K562 (cell line): ENCODE data around the gene LRRC25. TPM values are rescaled to one million over a fixed set of nuclear protein-coding genes. Genes with fewer than 3 reads are reported as not detected.

Source experiments
- ATF3 ChIP-seq, 2 experiments: fragments of 450-650 bp in 1 of 2; sonication (generic) in 1 of 2; formaldehyde crosslinking in 1 of 2; IDR thresholded peaks in 1 of 2; conservative IDR thresholded peaks in 1 of 2; 2 replicates each; pipeline versions ENCODE4 v1.6.1 to v1.8.1; 2016 to 2023; ENCODE audit warnings: mild to moderate bottlenecking in 2 of 2, moderate library complexity in 2 of 2, inconsistent platforms in 1 of 2, missing genetic modification reagents in 1 of 2
- CREB5 ChIP-seq: fragments of 250-450 bp; sonication (Bioruptor Pico); IDR thresholded peaks from 2 replicates; pipeline ENCODE4 v1.5.0; 2020; ENCODE audit warnings: mild to moderate bottlenecking
- HDGF ChIP-seq: fragments of 450-650 bp; IDR thresholded peaks from 2 replicates; pipeline ENCODE4 v1.6.1; 2016
- HMG20B ChIP-seq: fragments of 250-450 bp; sonication (Bioruptor Pico); IDR thresholded peaks from 2 replicates; pipeline ENCODE4 v1.5.0; 2021; ENCODE audit warnings: mild to moderate bottlenecking
- HNRNPUL1 ChIP-seq: fragments of 200-400 bp; formaldehyde crosslinking; IDR thresholded peaks from 2 replicates; pipeline ENCODE4 v1.6.1; 2017; ENCODE audit warnings: low read length
- MCM2 ChIP-seq: fragments of 450-650 bp; IDR thresholded peaks from 2 replicates; pipeline ENCODE4 v1.6.1; 2017; ENCODE audit warnings: low read depth, mild to moderate bottlenecking
- MED1 ChIP-seq: sonication (generic); formaldehyde crosslinking; IDR thresholded peaks from 2 replicates; pipeline ENCODE4 v1.8.1; 2023; ENCODE audit warnings: missing genetic modification reagents, borderline replicate concordance
- MIER1 ChIP-seq: fragments of 450-650 bp; IDR thresholded peaks from 2 replicates; pipeline ENCODE4 v1.6.1; 2016; ENCODE audit warnings: antibody characterized with exemption, mild to moderate bottlenecking, low read depth
- NUFIP1 ChIP-seq: fragments of 450-650 bp; IDR thresholded peaks from 2 replicates; pipeline ENCODE4 v1.6.1; 2018; ENCODE audit not compliant: partially characterized antibody
- PHF20 ChIP-seq: fragments of 450-650 bp; IDR thresholded peaks from 2 replicates; pipeline ENCODE4 v1.6.1; 2018; ENCODE audit not compliant: partially characterized antibody
- POLR2AphosphoS2 ChIP-seq: IDR thresholded peaks from 2 replicates; pipeline ENCODE4 v1.6.1; 2012; ENCODE audit warnings: low read length, improper control_type of control experiment
- RHOXF2B ChIP-seq: fragments of 250-450 bp; sonication (Bioruptor Pico); conservative IDR thresholded peaks from 2 replicates; pipeline ENCODE4 v1.5.1; 2021
- SP1 ChIP-seq: sonication (generic); formaldehyde crosslinking; IDR thresholded peaks from 2 replicates; pipeline ENCODE4 v1.8.1; 2022; ENCODE audit warnings: mild to moderate bottlenecking, missing genetic modification reagents
- SRF ChIP-seq, 2 experiments: fragments of 250-450, 450-650 bp in 1 of 2; sonication (Bioruptor Pico) in 1 of 2; sonication (generic) in 1 of 2; formaldehyde crosslinking; IDR thresholded peaks; 2 replicates each; pipeline versions ENCODE4 v1.5.0 to v1.5.1; 2020 to 2022; ENCODE audit warnings: mild to moderate bottlenecking in 1 of 2, missing genetic modification reagents in 1 of 2
- SRSF3 ChIP-seq: fragments of 200-400 bp; formaldehyde crosslinking; IDR thresholded peaks from 2 replicates; pipeline ENCODE4 v1.6.1; 2016; ENCODE audit warnings: mild to moderate bottlenecking, low read length, moderate library complexity; ENCODE audit not compliant: insufficient read depth
- TAF1 ChIP-seq: IDR thresholded peaks from 2 replicates; pipeline ENCODE4 v1.6.1; 2011; ENCODE audit warnings: mild to moderate bottlenecking, low read length, moderate library complexity; ENCODE audit not compliant: insufficient read depth, control insufficient read depth, severe bottlenecking; ENCODE audit errors: extremely low read depth
- ZNF23 ChIP-seq: fragments of 250-450 bp; sonication (Bioruptor Pico); IDR thresholded peaks from 2 replicates; pipeline ENCODE4 v1.4.0; 2020; ENCODE audit warnings: mild to moderate bottlenecking
- ZNF311 ChIP-seq: fragments of 250-450 bp; sonication (Bioruptor Pico); IDR thresholded peaks from 2 replicates; pipeline ENCODE4 v1.4.0; 2020; ENCODE audit warnings: mild to moderate bottlenecking, moderate library complexity
- ZNF316 ChIP-seq: fragments of 450-650 bp; IDR thresholded peaks from 2 replicates; pipeline ENCODE4 v1.6.1; 2016
- polyA plus RNA-seq, 8 experiments: library from polyadenylated mRNA; depleted of rRNA in 4 of 8; stranded (reverse) in 5 of 8; unstranded in 3 of 8; fragments of >200 nt; fragmentation: Nextera tagmentation in 2 of 8; fragmentation: Illumina TruSeq in 1 of 8; extraction: Ambion mirVana in 2 of 8; extraction: Trizol in 1 of 8; gene quantifications; 2 replicates each; pipeline versions ENCODE4 v1.2.1 to v1.2.3, GENCODE V29; 2011 to 2014; ENCODE audit warnings: inconsistent platforms in 1 of 8, missing spikeins in 1 of 8
- total RNA-seq, 7 experiments: library from RNA; depleted of rRNA in 6 of 7; stranded (reverse); fragments of >200 nt in 6 of 7; fragmentation: Illumina TruSeq in 2 of 7; extraction: Trizol in 2 of 7; gene quantifications; 2 replicates each; pipeline versions ENCODE4 v1.2.1 to v1.2.3, GENCODE V29; 2011 to 2021; ENCODE audit warnings: low replicate concordance in 1 of 7
- TF ChIP-seq, protein P1 (sequence below): fragments of 150-350 bp; IDR thresholded peaks from 2 replicates; pipeline ENCODE4 v1.6.1; 2014; ENCODE audit warnings: low read depth, mild to moderate bottlenecking, low read length, borderline replicate concordance

Gene LRRC25
- total and polyA plus RNA-seq, 9 of the 15 experiments (the other 6 are each of a cell fraction or from before 2014, with no cell fraction given) = 0.07 to 0.36 (median 0.10) TPM; not detected in 3

- no peak for TF ChIP-seq MCM2
- no peak for TF ChIP-seq SRSF3
- TF ChIP-seq RHOXF2B (CRISPR knock-in tag) = no peak
- TF ChIP-seq MIER1 = no peak
- TF ChIP-seq SRF (CRISPR knock-in tag; IDR thresholded peaks at IDR 0.05) = no peak; a peak in 1 of 4 replicates
- no peak for TF ChIP-seq CREB5 (CRISPR knock-in tag)
- no peak for TF ChIP-seq PHF20
- no peak for TF ChIP-seq HNRNPUL1
- no peak for TF ChIP-seq ZNF316
- TF ChIP-seq HDGF = no peak
- no peak for TF ChIP-seq ATF3 (IDR thresholded peaks at IDR 0.05)
- TF ChIP-seq ATF3 (CRISPR knock-in tag; conservative IDR thresholded peaks at IDR 0.05) = no peak
- no peak for TF ChIP-seq ZNF311 (CRISPR knock-in tag)
- TF ChIP-seq HMG20B (CRISPR knock-in tag) = no peak
- TF ChIP-seq POLR2AphosphoS2 = no peak
- TF ChIP-seq, protein P1, sequence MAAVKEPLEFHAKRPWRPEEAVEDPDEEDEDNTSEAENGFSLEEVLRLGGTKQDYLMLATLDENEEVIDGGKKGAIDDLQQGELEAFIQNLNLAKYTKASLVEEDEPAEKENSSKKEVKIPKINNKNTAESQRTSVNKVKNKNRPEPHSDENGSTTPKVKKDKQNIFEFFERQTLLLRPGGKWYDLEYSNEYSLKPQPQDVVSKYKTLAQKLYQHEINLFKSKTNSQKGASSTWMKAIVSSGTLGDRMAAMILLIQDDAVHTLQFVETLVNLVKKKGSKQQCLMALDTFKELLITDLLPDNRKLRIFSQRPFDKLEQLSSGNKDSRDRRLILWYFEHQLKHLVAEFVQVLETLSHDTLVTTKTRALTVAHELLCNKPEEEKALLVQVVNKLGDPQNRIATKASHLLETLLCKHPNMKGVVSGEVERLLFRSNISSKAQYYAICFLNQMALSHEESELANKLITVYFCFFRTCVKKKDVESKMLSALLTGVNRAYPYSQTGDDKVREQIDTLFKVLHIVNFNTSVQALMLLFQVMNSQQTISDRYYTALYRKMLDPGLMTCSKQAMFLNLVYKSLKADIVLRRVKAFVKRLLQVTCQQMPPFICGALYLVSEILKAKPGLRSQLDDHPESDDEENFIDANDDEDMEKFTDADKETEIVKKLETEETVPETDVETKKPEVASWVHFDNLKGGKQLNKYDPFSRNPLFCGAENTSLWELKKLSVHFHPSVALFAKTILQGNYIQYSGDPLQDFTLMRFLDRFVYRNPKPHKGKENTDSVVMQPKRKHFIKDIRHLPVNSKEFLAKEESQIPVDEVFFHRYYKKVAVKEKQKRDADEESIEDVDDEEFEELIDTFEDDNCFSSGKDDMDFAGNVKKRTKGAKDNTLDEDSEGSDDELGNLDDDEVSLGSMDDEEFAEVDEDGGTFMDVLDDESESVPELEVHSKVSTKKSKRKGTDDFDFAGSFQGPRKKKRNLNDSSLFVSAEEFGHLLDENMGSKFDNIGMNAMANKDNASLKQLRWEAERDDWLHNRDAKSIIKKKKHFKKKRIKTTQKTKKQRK = no peak
- TF ChIP-seq NUFIP1 = no peak
- TF ChIP-seq SP1 (CRISPR knock-in tag) = peak; percentile 47; the same call in 1 of the 2 replicates
- TF ChIP-seq MED1 = no peak
- no peak for TF ChIP-seq TAF1
- no peak for TF ChIP-seq ZNF23 (CRISPR knock-in tag)
Measured at GRCh38 chr19:18438331-18439024, 41.1 kb upstream of the LRRC25 start (continued).
